Brain microvascular endothelial cell (primary cell): Measurements from ENCODE around the gene IMPG1.

ENCODE experiments used
- DNase-seq: peaks from one replicate; pipeline ENCODE4 v3.0.0-alpha.2; 2020
- H3K27ac ChIP-seq: fragments of 250-450 bp; sonication (Bioruptor Pico); 2 replicates; pipeline ENCODE4 v1.5.1; 2020; ENCODE audit warnings: mild to moderate bottlenecking, moderate library complexity
- H3K27me3 ChIP-seq: fragments of 250-450 bp; sonication (Bioruptor Pico); replicated peaks from 2 replicates; pipeline ENCODE4 v1.5.1; 2020; ENCODE audit warnings: mild to moderate bottlenecking
- H3K36me3 ChIP-seq: fragments of 250-450 bp; sonication (Bioruptor Pico); replicated peaks from 2 replicates; pipeline ENCODE4 v1.5.1; 2020; ENCODE audit warnings: mild to moderate bottlenecking
- H3K4me3 ChIP-seq: 2 replicates; pipeline ENCODE4 v1.5.1; 2011; ENCODE audit warnings: low read depth, mild to moderate bottlenecking, control low read depth, low read length, moderate library complexity
- in situ Hi-C: cut with HindIII; loops from 2 replicates; pipeline ENCODE4 v1.10.0; 2017; ENCODE audit warnings: low sequenced_read_pairs, low pct_ligation_motif_present
- TF ChIP-seq, protein P1 (sequence below): IDR thresholded peaks from 2 replicates; pipeline ENCODE4 v1.5.1; 2011; ENCODE audit warnings: low read depth, mild to moderate bottlenecking, moderate library complexity, low read length, control low read depth, inconsistent platforms; ENCODE audit errors: missing control alignments

Gene IMPG1, protein sequence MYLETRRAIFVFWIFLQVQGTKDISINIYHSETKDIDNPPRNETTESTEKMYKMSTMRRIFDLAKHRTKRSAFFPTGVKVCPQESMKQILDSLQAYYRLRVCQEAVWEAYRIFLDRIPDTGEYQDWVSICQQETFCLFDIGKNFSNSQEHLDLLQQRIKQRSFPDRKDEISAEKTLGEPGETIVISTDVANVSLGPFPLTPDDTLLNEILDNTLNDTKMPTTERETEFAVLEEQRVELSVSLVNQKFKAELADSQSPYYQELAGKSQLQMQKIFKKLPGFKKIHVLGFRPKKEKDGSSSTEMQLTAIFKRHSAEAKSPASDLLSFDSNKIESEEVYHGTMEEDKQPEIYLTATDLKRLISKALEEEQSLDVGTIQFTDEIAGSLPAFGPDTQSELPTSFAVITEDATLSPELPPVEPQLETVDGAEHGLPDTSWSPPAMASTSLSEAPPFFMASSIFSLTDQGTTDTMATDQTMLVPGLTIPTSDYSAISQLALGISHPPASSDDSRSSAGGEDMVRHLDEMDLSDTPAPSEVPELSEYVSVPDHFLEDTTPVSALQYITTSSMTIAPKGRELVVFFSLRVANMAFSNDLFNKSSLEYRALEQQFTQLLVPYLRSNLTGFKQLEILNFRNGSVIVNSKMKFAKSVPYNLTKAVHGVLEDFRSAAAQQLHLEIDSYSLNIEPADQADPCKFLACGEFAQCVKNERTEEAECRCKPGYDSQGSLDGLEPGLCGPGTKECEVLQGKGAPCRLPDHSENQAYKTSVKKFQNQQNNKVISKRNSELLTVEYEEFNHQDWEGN

DNA sequence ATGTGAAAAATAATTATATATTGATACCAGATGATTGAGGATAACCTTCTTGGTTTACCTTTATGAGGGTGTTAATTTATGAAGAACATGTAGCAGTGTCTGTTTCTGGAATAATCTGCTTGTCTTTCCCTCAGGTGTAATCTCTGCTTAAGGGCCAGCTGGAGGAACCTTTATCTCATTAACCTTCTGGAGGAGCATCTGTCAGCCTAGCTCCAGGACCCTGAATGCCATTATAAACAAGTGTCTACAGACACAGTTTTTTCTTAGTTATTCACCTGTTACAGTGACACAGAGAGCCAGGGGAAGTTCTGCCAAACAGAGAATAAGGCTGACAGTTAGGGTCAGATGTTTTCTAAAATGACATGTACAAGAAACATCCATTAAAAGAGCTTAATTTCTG lies at the start of gene IMPG1:
TSS of gene IMPG1 (minus strand) at position 101 of the 400 bp plus-strand sequence. CDS start 174 bp downstream, outside the sequence.
- Histone ChIP-seq H3K4me3 (no peak within 1 kb of the TSS), H3K36me3 (no peaks in the 10 kb centered on the region), H3K27me3 (no peaks in the 10 kb centered on the region), H3K27ac (no peak within 1 kb of the TSS)
- in situ Hi-C loops, result no loop called here
- no peak for DNase-seq
- TF ChIP-seq, protein P1, sequence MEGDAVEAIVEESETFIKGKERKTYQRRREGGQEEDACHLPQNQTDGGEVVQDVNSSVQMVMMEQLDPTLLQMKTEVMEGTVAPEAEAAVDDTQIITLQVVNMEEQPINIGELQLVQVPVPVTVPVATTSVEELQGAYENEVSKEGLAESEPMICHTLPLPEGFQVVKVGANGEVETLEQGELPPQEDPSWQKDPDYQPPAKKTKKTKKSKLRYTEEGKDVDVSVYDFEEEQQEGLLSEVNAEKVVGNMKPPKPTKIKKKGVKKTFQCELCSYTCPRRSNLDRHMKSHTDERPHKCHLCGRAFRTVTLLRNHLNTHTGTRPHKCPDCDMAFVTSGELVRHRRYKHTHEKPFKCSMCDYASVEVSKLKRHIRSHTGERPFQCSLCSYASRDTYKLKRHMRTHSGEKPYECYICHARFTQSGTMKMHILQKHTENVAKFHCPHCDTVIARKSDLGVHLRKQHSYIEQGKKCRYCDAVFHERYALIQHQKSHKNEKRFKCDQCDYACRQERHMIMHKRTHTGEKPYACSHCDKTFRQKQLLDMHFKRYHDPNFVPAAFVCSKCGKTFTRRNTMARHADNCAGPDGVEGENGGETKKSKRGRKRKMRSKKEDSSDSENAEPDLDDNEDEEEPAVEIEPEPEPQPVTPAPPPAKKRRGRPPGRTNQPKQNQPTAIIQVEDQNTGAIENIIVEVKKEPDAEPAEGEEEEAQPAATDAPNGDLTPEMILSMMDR, result no peak

DNA sequence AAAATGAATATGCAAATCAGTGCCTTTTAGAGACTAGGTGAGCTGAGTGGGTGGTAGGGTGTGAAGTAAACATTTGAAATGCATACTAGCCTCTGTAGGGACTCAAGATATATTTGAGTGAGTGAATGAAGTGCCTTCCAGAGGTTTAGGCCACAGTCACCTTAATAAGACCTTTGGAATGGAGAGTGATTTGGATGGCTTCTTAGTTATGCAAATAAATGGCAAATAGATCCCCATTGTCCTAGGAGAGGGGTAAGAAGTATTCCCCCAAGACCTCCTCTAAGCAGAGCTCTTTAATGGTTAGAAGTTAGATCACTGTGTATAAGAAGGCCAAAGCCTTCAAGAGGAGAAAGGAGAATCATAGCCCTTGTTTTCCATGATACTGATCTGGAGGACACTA lies 47.8 kb upstream of the IMPG1 start:
- TF ChIP-seq, protein P1, result no peak
- in situ Hi-C loops, result no loop called here
- no peak overlapping the region for H3K4me3 ChIP-seq

DNA sequence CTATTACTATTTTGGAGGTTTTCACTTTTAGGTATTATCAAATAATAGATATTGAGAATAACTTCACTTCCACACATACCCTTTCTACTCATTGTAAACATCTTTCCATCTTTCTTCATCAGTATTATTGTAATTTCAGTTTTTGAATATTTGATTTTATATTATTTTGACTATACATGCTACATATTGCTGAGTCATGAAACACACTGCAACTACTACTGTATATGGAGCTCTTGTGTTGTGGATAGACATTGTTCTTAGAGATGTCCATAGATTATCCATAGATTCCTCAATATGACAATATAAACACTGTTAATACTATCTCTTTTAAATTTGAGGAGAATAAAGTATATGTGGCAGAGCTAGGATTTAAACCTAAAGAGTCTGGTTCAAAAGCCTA lies 819 bp upstream of the IMPG1 start:
- Histone ChIP-seq H3K36me3 (no peaks in the 10 kb centered on the region), H3K27ac (no peak overlapping the region), H3K27me3 (no peaks in the 10 kb centered on the region), H3K4me3 (no peak overlapping the region)
- no peak for DNase-seq
- in situ Hi-C loops, result no loop called here
- TF ChIP-seq, protein P1, result no peak

More for the DNA sequence above, 47.8 kb upstream of the IMPG1 start:
- DNase-seq, result no peak
- Histone ChIP-seq H3K27me3 (no peaks in the 10 kb centered on the region), H3K36me3 (no peaks in the 10 kb centered on the region), H3K27ac (no peak overlapping the region)

DNA sequence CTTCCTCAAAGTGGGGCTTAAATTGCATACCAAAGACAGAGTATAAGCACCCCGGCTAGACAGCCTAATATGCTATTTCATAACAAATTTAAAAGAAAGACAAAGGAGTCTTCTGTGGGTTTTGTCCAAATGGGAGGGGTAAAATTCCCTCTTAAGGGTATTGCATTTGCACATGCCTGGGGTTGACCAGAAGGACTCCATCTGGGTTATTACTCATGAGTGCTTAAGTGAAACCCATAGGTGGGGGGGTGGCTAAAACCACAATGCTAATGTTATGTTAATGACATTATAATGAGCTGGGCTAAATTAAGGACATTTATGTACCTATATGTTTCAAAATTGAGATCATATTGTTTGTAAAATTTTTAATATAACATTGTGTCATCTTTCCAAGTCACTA lies 15.0 kb downstream of the IMPG1 start:
- Histone ChIP-seq H3K4me3 (no peak overlapping the region), H3K36me3 (no peaks in the 10 kb centered on the region), H3K27ac (no peak overlapping the region), H3K27me3 (no peaks in the 10 kb centered on the region)
- TF ChIP-seq, protein P1, result no peak
- in situ Hi-C loops, result no loop called here
- no peak for DNase-seq

DNA sequence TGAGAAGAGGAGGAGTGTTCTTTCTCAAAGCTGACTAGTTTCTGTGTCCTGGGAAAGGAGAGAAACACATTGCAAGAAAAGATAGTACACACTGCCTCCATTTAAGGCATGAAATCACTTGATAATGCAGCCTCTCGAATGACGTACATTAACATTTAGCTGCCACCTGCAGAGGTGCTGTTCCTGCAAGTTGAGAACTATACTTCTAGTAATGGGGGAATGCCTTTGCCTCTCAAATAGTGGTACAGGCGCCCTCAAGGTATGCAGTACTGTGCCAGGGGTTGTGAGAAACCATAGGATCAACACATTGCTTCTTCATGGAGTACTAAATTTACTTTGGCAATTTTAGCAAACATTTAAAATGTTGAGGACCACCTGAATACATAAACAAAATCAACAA lies 20.1 kb downstream of the IMPG1 start:
- in situ Hi-C loops, result no loop called here
- no peak overlapping the region for H3K4me3 ChIP-seq
- TF ChIP-seq, protein P1, result no peak
- no peaks in the 10 kb centered on the region for H3K27me3 ChIP-seq
- H3K27ac ChIP-seq, result no peak overlapping the region
- H3K36me3 ChIP-seq, result no peaks in the 10 kb centered on the region
- DNase-seq, result no peak
